Ovary (tissue), 9 donors: ENCODE data around the gene THSD7A. TPM values are rescaled to one million over a fixed set of nuclear protein-coding genes. Genes with fewer than 3 reads are reported as not detected.

Experiments used
- DNase-seq, 5 donors: peaks; one replicate each; pipeline ENCODE4 v3.0.0-alpha.2; 2019 to 2020
- H3K27ac ChIP-seq, 2 donors: fragments of 200-600 bp; one replicate each; pipeline versions ENCODE4 v1.5.1 to v1.8.0; 2019 to 2022
- H3K27me3 ChIP-seq: fragments of 200-600 bp; one replicate; pipeline ENCODE4 v1.8.0; 2022
- H3K36me3 ChIP-seq: fragments of 200-600 bp; sonication (generic); one replicate; pipeline ENCODE4 v1.5.1; 2019
- H3K4me1 ChIP-seq: one replicate; pipeline ENCODE4 v1.8.1; 2013; ENCODE audit warnings: mild to moderate bottlenecking, moderate library complexity; ENCODE audit not compliant: insufficient read depth
- H3K4me3 ChIP-seq: fragments of 200-600 bp; sonication (generic); one replicate; pipeline ENCODE4 v1.5.1; 2017
- H3K9me3 ChIP-seq, 2 donors: fragments of 200-600 bp in 1 of 2; sonication (generic) in 1 of 2; one replicate each; pipeline versions ENCODE4 v1.5.1 to v1.8.1; 2013 to 2019; ENCODE audit warnings: mild to moderate bottlenecking in 1 of 2, moderate library complexity in 1 of 2
- CTCF ChIP-seq, 3 donors: fragments of 450-650 bp in 2 of 3; fragments of 200-600 bp in 1 of 3; IDR thresholded peaks; one replicate each; pipeline versions ENCODE4 v1.5.1 to v1.8.0; 2016 to 2022; ENCODE audit warnings: antibody characterized with exemption in 3 of 3, mild to moderate bottlenecking in 1 of 3
- EP300 ChIP-seq: sonication (generic); formaldehyde crosslinking; IDR thresholded peaks from one replicate; pipeline ENCODE4 v1.6.1; 2017; ENCODE audit warnings: antibody characterized with exemption
- POLR2A ChIP-seq: fragments of 450-650 bp; IDR thresholded peaks from one replicate; pipeline ENCODE4 v1.6.1; 2017; ENCODE audit warnings: antibody characterized with exemption, mild to moderate bottlenecking, moderate library complexity
- WGBS, 3 donors: extraction: QIAGEN DNeasy Blood & Tissue Kit in 1 of 3; methylation state at CpG; one replicate each; pipeline versions ENCODE4 v1.1.5 to v1.1.7; 2013 to 2017; 5-methylcytosine and 5-hydroxymethylcytosine counted together
- intact Hi-C, 4 donors: fragments of 100-400 bp; cut with DNase I; formaldehyde crosslinking; loops; one replicate each; pipeline versions ENCODE4 v1.11.0 to v1.15.1; 2022 to 2023
- polyA plus RNA-seq, 2 donors: library from polyadenylated mRNA; stranded (reverse); fragments of 200-250 nt in 1 of 2; fragments of 350-450 nt in 1 of 2; fragmentation: Illumina TruSeq in 1 of 2; extraction: RNeasy Lipid Tissue Mini Kit (QIAGEN cat#74804) in 1 of 2; gene quantifications; one replicate each; pipeline ENCODE4 v1.2.3, GENCODE V29; 2013 to 2014
- total RNA-seq, 7 donors: library from RNA; depleted of rRNA in 2 of 7; stranded (reverse); fragments of >200 nt in 2 of 7; fragmentation: NEBNext Ultra II Directional in 3 of 7; extraction: Animal tissue kit (Norgen Biotek cat#: 25700) in 3 of 7; gene quantifications; one replicate each; pipeline versions ENCODE4 v1.1.0 to v1.2.4, GENCODE V29; 2016 to 2023
- donor health status: DM: no; HTN: no; CAD: no; lungs with moderate emphysema.
- donor health status: DM: no; HTN: no; CAD: no.
- donor health status: Bipolar disorder and iron deficiency.
- donor health status: DM: yes; HTN: yes; CAD: no.
- donor health status: DM: no; HTN: no; CAD: no.
- donor health status: DM: yes; HTN: yes; CAD: no.

Gene THSD7A
- total and polyA plus RNA-seq, 9 donors = 1.8 to 12.1 (median 3.6) TPM

- H3K27me3 ChIP-seq = no peaks in the 10 kb centered on the region
- intact Hi-C loops = no loop called here
- no peaks in the 10 kb centered on the region for H3K9me3 ChIP-seq
- H3K4me1 ChIP-seq = no peaks in the 10 kb centered on the region
- no peak overlapping the region for H3K4me3 ChIP-seq
- H3K36me3 ChIP-seq = no peaks in the 10 kb centered on the region
- 94 to 95% (median 94%) methylated on average over 1 of the region's 1 CpG for WGBS, 3 donors
- H3K27ac ChIP-seq = no peak overlapping the region
- DNase-seq = no peak
- TF ChIP-seq POLR2A (no peak), EP300 (no peak), CTCF (IDR thresholded peaks at IDR 0.05) (no peak)
Measured at GRCh38 chr7:11703829-11704228, 128.2 kb downstream of the THSD7A start.

- Histone ChIP-seq H3K4me3 (no peak overlapping the region), H3K27me3 (no peaks in the 10 kb centered on the region), H3K36me3 (no peaks in the 10 kb centered on the region), H3K27ac (no peak overlapping the region), H3K9me3 (no peaks in the 10 kb centered on the region), H3K4me1 (peaks cover 1% of the 10 kb centered on the region)
- 17 to 36% (median 24%) methylated on average over 4 of the region's 4 CpGs for WGBS, 3 donors
- intact Hi-C loops = no loop called here
- no peak for DNase-seq
- TF ChIP-seq POLR2A = no peak
- no peak for TF ChIP-seq CTCF (IDR thresholded peaks at IDR 0.05)
- no peak for TF ChIP-seq EP300
Measured at GRCh38 chr7:11702938-11703337, 129.1 kb downstream of the THSD7A start.

- WGBS, 3 donors = 85 to 94% (median 87%) methylated on average over 6 of the region's 6 CpGs
- Histone ChIP-seq H3K4me1 (peaks cover 1% of the 10 kb centered on the region), H3K9me3 (no peaks in the 10 kb centered on the region), H3K27me3 (no peaks in the 10 kb centered on the region), H3K36me3 (no peaks in the 10 kb centered on the region), H3K27ac (no peak overlapping the region), H3K4me3 (no peak overlapping the region)
- no peak for DNase-seq
- TF ChIP-seq CTCF (IDR thresholded peaks at IDR 0.05) (no peak), EP300 (no peak), POLR2A (no peak)
- intact Hi-C loops = no loop called here
Measured at GRCh38 chr7:11701829-11702560, 130.0 kb downstream of the THSD7A start.

GRCh38 chr7:11699666-11700065 lies 132.3 kb downstream of the THSD7A start:
- WGBS, 3 donors = 93 to 95% (median 94%) methylated on average over 5 of the region's 5 CpGs
- H3K27me3 ChIP-seq = no peaks in the 10 kb centered on the region
- TF ChIP-seq CTCF (IDR thresholded peaks at IDR 0.05) (no peak), POLR2A (no peak), EP300 (no peak)
- peaks cover 1% of the 10 kb centered on the region for H3K4me1 ChIP-seq
- no peak overlapping the region for H3K27ac ChIP-seq
- DNase-seq = no peak
- no peaks in the 10 kb centered on the region for H3K9me3 ChIP-seq
- H3K4me3 ChIP-seq = no peak overlapping the region
- intact Hi-C loops = no loop called here
- no peaks in the 10 kb centered on the region for H3K36me3 ChIP-seq
